ENCODE data around the gene WDFY4.

WDFY4 gene

DNA sequence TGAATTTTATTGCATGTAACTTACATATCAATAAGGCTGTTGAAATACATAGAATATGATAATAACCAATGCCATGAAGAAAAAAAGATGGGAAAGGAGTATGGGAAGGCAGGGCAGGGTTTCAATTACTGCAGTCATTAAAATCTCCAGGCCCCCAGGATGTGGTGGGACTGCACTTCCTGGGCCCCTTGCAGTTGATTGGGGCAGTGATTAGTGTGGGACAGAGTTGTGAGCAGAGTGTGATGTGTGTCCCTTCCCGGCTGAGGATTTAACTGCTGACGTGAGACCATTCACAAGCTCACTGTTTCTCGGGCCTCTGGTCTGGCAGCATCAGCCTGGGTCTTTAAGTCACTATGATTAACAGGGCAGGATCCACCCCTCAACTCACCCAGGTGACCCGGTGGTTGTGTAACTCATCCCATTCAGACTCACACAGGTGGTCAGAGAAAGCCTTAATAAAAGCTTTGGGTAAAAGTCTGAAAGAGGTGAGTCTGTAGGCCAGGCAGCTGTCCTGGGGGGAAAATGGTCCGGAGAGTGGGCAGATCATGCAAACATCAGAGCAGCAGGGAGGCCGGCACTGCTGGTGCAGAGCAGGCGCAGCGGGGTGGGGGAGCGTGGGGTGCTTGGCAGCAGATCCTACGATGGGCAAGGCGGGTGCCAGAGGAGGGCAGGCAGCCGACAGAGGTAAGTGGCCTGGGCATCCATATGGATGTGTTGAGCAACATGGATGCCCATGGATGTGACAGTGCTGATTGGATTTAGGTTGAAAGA is 36.3 kb upstream of the WDFY4 start:
- no peak for TF ChIP-seq ZC3H10 (CRISPR knock-in tag; IDR thresholded peaks at IDR 0.05)
- no peak for TF ChIP-seq RARB (CRISPR knock-in tag; IDR thresholded peaks at IDR 0.05)
- no peak for TF ChIP-seq ZNF565 (CRISPR knock-in tag; conservative IDR thresholded peaks at IDR 0.05; ENCODE audit: low read depth)
- no peak for ATAC-seq

GRCh38 chr10:48649349-48649944 is 35.2 kb upstream of the WDFY4 start:
- TF ChIP-seq OSR1 (CRISPR knock-in tag; IDR thresholded peaks at IDR 0.05) (no peak), ZNF8 (CRISPR knock-in tag; IDR thresholded peaks at IDR 0.05) (no peak), ZFP3 (CRISPR knock-in tag; IDR thresholded peaks at IDR 0.05) (no peak), CSDC2 (CRISPR knock-in tag; IDR thresholded peaks at IDR 0.05) (no peak), ZC3H10 (CRISPR knock-in tag; IDR thresholded peaks at IDR 0.05) (no peak), BACH2 (CRISPR knock-in tag; IDR thresholded peaks at IDR 0.05; ENCODE audit: borderline replicate concordance) (no peak), TOX (CRISPR knock-in tag; IDR thresholded peaks at IDR 0.05; ENCODE audit: borderline replicate concordance) (no peak), RARB (CRISPR knock-in tag; IDR thresholded peaks at IDR 0.05) (no peak)
- TF ChIP-seq, protein P1, sequence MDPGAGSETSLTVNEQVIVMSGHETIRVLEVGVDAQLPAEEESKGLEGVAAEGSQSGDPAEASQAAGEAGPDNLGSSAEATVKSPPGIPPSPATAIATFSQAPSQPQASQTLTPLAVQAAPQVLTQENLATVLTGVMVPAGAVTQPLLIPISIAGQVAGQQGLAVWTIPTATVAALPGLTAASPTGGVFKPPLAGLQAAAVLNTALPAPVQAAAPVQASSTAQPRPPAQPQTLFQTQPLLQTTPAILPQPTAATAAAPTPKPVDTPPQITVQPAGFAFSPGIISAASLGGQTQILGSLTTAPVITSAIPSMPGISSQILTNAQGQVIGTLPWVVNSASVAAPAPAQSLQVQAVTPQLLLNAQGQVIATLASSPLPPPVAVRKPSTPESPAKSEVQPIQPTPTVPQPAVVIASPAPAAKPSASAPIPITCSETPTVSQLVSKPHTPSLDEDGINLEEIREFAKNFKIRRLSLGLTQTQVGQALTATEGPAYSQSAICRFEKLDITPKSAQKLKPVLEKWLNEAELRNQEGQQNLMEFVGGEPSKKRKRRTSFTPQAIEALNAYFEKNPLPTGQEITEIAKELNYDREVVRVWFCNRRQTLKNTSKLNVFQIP (CRISPR knock-in tag; IDR thresholded peaks at IDR 0.05; ENCODE audit: borderline replicate concordance, low read depth) = no peak
- TF ChIP-seq, protein P2, sequence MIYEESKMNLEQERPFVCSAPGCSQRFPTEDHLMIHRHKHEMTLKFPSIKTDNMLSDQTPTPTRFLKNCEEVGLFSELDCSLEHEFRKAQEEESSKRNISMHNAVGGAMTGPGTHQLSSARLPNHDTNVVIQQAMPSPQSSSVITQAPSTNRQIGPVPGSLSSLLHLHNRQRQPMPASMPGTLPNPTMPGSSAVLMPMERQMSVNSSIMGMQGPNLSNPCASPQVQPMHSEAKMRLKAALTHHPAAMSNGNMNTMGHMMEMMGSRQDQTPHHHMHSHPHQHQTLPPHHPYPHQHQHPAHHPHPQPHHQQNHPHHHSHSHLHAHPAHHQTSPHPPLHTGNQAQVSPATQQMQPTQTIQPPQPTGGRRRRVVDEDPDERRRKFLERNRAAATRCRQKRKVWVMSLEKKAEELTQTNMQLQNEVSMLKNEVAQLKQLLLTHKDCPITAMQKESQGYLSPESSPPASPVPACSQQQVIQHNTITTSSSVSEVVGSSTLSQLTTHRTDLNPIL (CRISPR knock-in tag; IDR thresholded peaks at IDR 0.05; ENCODE audit: low read depth) = no peak
- TF ChIP-seq, protein P3, sequence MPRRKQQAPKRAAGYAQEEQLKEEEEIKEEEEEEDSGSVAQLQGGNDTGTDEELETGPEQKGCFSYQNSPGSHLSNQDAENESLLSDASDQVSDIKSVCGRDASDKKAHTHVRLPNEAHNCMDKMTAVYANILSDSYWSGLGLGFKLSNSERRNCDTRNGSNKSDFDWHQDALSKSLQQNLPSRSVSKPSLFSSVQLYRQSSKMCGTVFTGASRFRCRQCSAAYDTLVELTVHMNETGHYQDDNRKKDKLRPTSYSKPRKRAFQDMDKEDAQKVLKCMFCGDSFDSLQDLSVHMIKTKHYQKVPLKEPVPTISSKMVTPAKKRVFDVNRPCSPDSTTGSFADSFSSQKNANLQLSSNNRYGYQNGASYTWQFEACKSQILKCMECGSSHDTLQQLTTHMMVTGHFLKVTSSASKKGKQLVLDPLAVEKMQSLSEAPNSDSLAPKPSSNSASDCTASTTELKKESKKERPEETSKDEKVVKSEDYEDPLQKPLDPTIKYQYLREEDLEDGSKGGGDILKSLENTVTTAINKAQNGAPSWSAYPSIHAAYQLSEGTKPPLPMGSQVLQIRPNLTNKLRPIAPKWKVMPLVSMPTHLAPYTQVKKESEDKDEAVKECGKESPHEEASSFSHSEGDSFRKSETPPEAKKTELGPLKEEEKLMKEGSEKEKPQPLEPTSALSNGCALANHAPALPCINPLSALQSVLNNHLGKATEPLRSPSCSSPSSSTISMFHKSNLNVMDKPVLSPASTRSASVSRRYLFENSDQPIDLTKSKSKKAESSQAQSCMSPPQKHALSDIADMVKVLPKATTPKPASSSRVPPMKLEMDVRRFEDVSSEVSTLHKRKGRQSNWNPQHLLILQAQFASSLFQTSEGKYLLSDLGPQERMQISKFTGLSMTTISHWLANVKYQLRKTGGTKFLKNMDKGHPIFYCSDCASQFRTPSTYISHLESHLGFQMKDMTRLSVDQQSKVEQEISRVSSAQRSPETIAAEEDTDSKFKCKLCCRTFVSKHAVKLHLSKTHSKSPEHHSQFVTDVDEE (CRISPR knock-in tag; IDR thresholded peaks at IDR 0.05) = no peak
- ATAC-seq = no peak

- no peak for ATAC-seq
- TF ChIP-seq GLIS3 (CRISPR knock-in tag; IDR thresholded peaks at IDR 0.05) (no peak), TOX (CRISPR knock-in tag; IDR thresholded peaks at IDR 0.05; ENCODE audit: borderline replicate concordance) (no peak), OSR1 (CRISPR knock-in tag; IDR thresholded peaks at IDR 0.05) (no peak), ZNF565 (CRISPR knock-in tag; conservative IDR thresholded peaks at IDR 0.05; ENCODE audit: low read depth) (no peak), ZNF70 (CRISPR knock-in tag; IDR thresholded peaks at IDR 0.05) (no peak), BACH2 (CRISPR knock-in tag; IDR thresholded peaks at IDR 0.05; ENCODE audit: borderline replicate concordance) (no peak), ZC3H10 (CRISPR knock-in tag; IDR thresholded peaks at IDR 0.05) (no peak)
These were observed 33.4 kb upstream of the WDFY4 start for GRCh38 chr10:48651293-48651692.

DNA sequence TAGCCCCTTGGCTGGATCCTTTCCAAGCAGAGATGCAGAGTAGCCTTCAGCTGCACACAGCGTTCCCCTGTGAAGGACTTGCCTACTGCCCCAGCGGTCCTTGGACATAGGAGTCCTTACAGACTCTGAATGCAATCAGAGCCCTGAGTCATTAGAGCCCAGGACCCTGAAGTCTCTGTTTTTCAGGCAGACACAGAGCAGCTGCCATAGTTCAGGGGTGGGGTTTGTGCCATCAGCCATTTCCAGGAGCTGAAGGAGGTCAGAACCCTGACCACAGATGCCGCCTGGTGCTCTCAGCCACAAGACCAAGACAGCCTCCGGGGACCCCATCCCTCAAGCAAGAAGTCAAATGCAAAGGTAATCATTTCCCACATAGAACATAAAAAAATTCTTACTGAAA is 32.8 kb upstream of the WDFY4 start:
- ATAC-seq = no peak
- TF ChIP-seq SNAI2 (CRISPR knock-in tag; IDR thresholded peaks at IDR 0.05) (no peak), PPARA (CRISPR knock-in tag; IDR thresholded peaks at IDR 0.05; ENCODE audit: borderline replicate concordance) (no peak), OSR1 (CRISPR knock-in tag; IDR thresholded peaks at IDR 0.05) (no peak), ZC3H10 (CRISPR knock-in tag; IDR thresholded peaks at IDR 0.05) (no peak), ISL1 (CRISPR knock-in tag; IDR thresholded peaks at IDR 0.05) (no peak), TCF4 (CRISPR knock-in tag; IDR thresholded peaks at IDR 0.05; ENCODE audit: borderline replicate concordance) (no peak), RARB (CRISPR knock-in tag; IDR thresholded peaks at IDR 0.05) (no peak), ZNF565 (CRISPR knock-in tag; conservative IDR thresholded peaks at IDR 0.05; ENCODE audit: low read depth) (no peak), BACH2 (CRISPR knock-in tag; IDR thresholded peaks at IDR 0.05; ENCODE audit: borderline replicate concordance) (no peak), ESRRG (CRISPR knock-in tag; IDR thresholded peaks at IDR 0.05) (no peak), PATZ1 (CRISPR knock-in tag; IDR thresholded peaks at IDR 0.05; ENCODE audit: borderline replicate concordance) (no peak), ARNTL (CRISPR knock-in tag; IDR thresholded peaks at IDR 0.05; ENCODE audit: borderline replicate concordance, low read depth) (no peak), TOX (CRISPR knock-in tag; IDR thresholded peaks at IDR 0.05; ENCODE audit: borderline replicate concordance) (no peak), ZNF8 (CRISPR knock-in tag; IDR thresholded peaks at IDR 0.05) (no peak)
- TF ChIP-seq, protein P2 (CRISPR knock-in tag; IDR thresholded peaks at IDR 0.05; ENCODE audit: low read depth) = no peak
- TF ChIP-seq, protein P1 (CRISPR knock-in tag; IDR thresholded peaks at IDR 0.05; ENCODE audit: borderline replicate concordance, low read depth) = no peak
